GM23338 (cell line): ENCODE results near the gene CFB.

ENCODE experiments used
- CREB1 ChIP-seq: fragments of 250-450 bp; sonication (Bioruptor Pico); IDR thresholded peaks from 2 replicates; pipeline ENCODE4 v1.5.0; 2020; ENCODE audit warnings: low read depth, mild to moderate bottlenecking, moderate library complexity
- CTCF ChIP-seq, 2 experiments: fragments of 200-600 bp in 1 of 2; sonication (generic) in 1 of 2; conservative IDR thresholded peaks; 2 replicates each; pipeline versions ENCODE4 v1.5.1 to v1.6.1; 2016 to 2017; ENCODE audit warnings: antibody characterized with exemption in 2 of 2, low read depth in 2 of 2, mild to moderate bottlenecking in 2 of 2, moderate library complexity in 1 of 2
- ETS1 ChIP-seq: IDR thresholded peaks from 2 replicates; pipeline ENCODE4 v1.6.1; 2016; ENCODE audit warnings: antibody characterized with exemption
- EZH2 ChIP-seq: fragments of 200-600 bp; sonication (generic); IDR thresholded peaks from one replicate; pipeline ENCODE4 v1.8.0; 2017; ENCODE audit warnings: antibody characterized with exemption, mild to moderate bottlenecking, low read depth; ENCODE audit not compliant: unreplicated experiment
- EZH2phosphoT487 ChIP-seq: fragments of 200-600 bp; sonication (generic); IDR thresholded peaks from one replicate; pipeline ENCODE4 v1.8.1; 2018; ENCODE audit warnings: antibody characterized with exemption; ENCODE audit not compliant: unreplicated experiment
- JUNB ChIP-seq: IDR thresholded peaks from one replicate; pipeline ENCODE4 v1.6.1; 2016; ENCODE audit warnings: antibody characterized with exemption; ENCODE audit not compliant: unreplicated experiment
- POLR2AphosphoS5 ChIP-seq: IDR thresholded peaks from 2 replicates; pipeline ENCODE4 v1.6.1; 2016; ENCODE audit warnings: antibody characterized with exemption, low read depth
- REST ChIP-seq: IDR thresholded peaks from one replicate; pipeline ENCODE4 v1.6.1; 2018; ENCODE audit warnings: antibody characterized with exemption; ENCODE audit not compliant: unreplicated experiment
- STAT1 ChIP-seq: IDR thresholded peaks from one replicate; pipeline ENCODE4 v1.6.1; 2016; ENCODE audit warnings: antibody characterized with exemption; ENCODE audit not compliant: unreplicated experiment
- ZNF114 ChIP-seq: fragments of 250-450 bp; sonication (Bioruptor Pico); IDR thresholded peaks from 2 replicates; pipeline ENCODE4 v1.5.0; 2020; ENCODE audit warnings: mild to moderate bottlenecking, moderate library complexity
- ZNF331 ChIP-seq: fragments of 250-450 bp; sonication (Bioruptor Pico); IDR thresholded peaks from 2 replicates; pipeline ENCODE4 v1.5.0; 2020; ENCODE audit warnings: low read depth, mild to moderate bottlenecking, moderate library complexity
- ZNF462 ChIP-seq: fragments of 250-450 bp; sonication (Bioruptor Pico); IDR thresholded peaks from 2 replicates; pipeline ENCODE4 v1.5.0; 2020; ENCODE audit warnings: mild to moderate bottlenecking, moderate library complexity

- TF ChIP-seq CTCF (conservative IDR thresholded peaks at IDR 0.05; ENCODE audit: low read depth in 2 of 2), result no peak
- peak; percentile 97 for TF ChIP-seq CREB1
- TF ChIP-seq EZH2, result no peak
- TF ChIP-seq REST, result no peak
- TF ChIP-seq ZNF462, result no peak
- no peak for TF ChIP-seq EZH2phosphoT487
- peak; percentile 74 for TF ChIP-seq POLR2AphosphoS5
- no peak for TF ChIP-seq ZNF331 (CRISPR knock-in tag)
- TF ChIP-seq JUNB, result no peak
- TF ChIP-seq STAT1, result no peak
- peak; percentile 97 for TF ChIP-seq ETS1
- TF ChIP-seq ZNF114 (CRISPR knock-in tag), result no peak
Measured at GRCh38 chr6:31958741-31959739, 13.1 kb downstream of the CFB start, which contains the start of the genes NELFE and SKIC2.
